Measurements from ENCODE around the gene SMCO2.

DNA sequence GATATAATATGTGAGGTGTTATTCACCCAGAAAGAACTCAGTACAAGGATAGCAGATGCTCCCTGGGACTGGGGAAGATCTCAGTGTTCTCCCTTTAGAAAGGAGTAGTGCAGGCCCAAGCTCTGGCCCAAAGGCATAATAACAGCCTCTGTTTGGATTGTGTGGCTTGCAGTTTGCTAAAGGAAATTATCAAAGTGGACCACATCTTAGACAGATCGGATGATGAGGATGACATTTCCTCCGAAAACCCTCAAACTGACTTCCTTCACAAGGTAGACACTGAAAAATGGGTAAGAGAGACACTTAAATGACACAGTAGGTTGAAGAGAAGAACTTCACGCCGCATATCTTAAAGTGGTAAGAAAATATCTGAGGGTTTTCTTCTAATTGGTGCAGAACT, 26.1 kb downstream of the SMCO2 start:
- TF ChIP-seq CTCF (conservative IDR thresholded peaks at IDR 0.05) (no peak), ZFX (IDR thresholded peaks at IDR 0.05) (no peak)

Measured in C4-2B (cell line).